HG02588 (cell line): ENCODE results near the gene ACTR8.

Experiments
- ATAC-seq: cut with Tn5 transposase; IDR thresholded peaks from one replicate; pipeline ENCODE4 v1.9.1; 2021; ENCODE audit warnings: mild to moderate bottlenecking, moderate library complexity; ENCODE audit not compliant: unreplicated experiment

Gene ACTR8

GRCh38 chr3:53817809-53818208 is 64.1 kb downstream of the ACTR8 start:
- ATAC-seq: no peak

DNA sequence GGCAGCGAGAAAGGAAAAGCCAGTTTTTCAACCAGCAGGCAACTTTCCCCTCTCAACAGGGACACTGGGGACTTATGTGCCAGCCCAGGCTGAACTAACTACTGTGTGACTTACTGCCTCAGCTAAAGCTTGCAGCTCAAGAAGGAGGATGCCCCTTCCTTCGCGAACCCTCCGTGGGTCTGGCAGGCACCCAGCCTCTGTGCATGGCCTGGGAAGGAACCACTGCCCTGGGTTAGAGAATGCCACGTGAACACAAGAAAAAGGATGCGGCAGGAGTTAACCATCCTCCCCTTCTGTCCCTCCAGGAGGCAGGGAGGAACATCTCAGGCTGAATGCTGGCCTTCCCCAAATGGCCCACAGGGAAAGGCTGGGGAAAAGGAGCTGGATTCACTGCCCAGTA is 64.7 kb downstream of the ACTR8 start:
- no peak for ATAC-seq
